Measurements from ENCODE around the gene TBC1D17.

The TBC1D17 gene

GRCh38 chr19:49857838-49858087, 19.7 kb upstream of the TBC1D17 start:
- no peak for DNase-seq (ENCODE audit: low spot score)
- TF ChIP-seq, protein P1, sequence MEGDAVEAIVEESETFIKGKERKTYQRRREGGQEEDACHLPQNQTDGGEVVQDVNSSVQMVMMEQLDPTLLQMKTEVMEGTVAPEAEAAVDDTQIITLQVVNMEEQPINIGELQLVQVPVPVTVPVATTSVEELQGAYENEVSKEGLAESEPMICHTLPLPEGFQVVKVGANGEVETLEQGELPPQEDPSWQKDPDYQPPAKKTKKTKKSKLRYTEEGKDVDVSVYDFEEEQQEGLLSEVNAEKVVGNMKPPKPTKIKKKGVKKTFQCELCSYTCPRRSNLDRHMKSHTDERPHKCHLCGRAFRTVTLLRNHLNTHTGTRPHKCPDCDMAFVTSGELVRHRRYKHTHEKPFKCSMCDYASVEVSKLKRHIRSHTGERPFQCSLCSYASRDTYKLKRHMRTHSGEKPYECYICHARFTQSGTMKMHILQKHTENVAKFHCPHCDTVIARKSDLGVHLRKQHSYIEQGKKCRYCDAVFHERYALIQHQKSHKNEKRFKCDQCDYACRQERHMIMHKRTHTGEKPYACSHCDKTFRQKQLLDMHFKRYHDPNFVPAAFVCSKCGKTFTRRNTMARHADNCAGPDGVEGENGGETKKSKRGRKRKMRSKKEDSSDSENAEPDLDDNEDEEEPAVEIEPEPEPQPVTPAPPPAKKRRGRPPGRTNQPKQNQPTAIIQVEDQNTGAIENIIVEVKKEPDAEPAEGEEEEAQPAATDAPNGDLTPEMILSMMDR (IDR thresholded peaks at IDR 0.05; ENCODE audit: extremely low read depth, missing control alignments) = no peak

GRCh38 chr19:49858088-49858985, 19.2 kb upstream of the TBC1D17 start:
- no peak for DNase-seq (ENCODE audit: low spot score)

DNA sequence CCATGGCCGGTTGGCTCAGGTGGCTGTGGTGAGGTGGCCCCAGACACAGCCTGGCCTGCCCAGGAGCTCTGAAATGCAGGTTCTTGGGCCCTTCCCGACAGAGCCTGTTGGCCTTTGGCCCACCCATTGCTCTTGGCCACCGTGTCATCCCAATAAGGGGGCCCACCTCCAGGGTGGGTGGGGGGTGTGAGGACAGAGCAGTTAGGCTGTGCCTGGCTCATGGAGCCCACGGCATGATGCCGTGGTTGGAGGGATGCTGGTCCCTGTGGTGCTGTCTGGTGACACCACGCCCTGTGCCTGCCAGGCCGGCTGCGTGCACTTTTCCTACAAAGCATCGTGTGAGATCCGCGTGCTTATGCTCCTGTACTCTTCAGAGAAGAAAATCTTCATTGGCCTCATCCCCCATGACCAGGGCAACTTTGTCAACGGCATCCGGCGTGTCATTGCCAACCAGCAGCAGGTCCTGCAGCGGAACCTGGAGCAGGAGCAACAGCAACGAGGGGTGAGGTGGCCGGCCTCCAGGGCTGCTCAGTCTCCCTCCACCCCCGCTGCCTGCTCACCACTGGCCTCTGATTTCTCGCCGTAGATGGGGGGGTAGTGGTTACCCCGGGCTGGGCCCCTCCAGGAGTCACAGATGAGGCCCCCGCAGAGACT, 17.7 kb upstream of the TBC1D17 start:
- DNase-seq (ENCODE audit: low spot score) = no peak
- TF ChIP-seq, protein P1 (IDR thresholded peaks at IDR 0.05; ENCODE audit: extremely low read depth, missing control alignments) = no peak

More at GRCh38 chr19:49858088-49858985, 19.2 kb upstream of the TBC1D17 start:
- TF ChIP-seq, protein P1 (IDR thresholded peaks at IDR 0.05; ENCODE audit: extremely low read depth, missing control alignments) = no peak

DNA sequence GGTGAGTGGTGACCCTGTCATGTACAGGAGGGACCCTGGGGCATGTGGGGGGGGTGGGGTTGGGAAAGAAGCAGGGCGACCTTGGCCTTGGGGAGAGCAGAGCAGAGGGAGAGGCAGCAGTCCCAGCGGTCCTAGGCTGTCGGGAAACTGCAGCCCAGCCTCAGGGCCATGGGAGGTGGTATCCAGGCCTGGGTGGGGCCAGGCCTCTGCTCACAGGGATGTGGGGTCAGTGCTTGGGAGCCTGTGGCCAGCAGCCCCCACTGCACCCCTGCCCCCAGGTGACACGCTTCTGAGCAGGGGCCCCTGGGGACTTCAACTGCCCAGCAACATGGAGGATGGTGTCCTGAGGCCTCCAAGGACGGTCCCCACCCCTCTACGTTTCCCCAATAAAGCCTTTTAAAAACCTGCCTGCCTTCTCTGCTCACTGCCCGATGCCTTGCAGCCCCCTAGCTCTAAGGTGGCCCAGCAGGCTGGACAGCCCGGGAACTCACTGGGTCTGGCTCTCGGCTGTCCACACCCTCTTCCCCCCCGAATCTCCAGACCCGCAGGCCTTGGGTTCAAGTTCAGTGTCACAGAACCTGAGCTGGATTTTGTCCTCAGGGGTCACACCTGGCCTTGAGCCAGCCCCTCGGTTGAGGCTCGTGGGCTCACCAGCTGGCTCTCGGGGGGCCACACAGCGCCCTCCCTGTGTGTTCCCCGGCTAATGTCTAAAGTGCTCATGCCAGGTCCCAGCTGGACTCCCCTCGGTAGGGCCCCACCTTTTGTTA, 17.0 kb upstream of the TBC1D17 start:
- DNase-seq (ENCODE audit: low spot score) = no peak
- TF ChIP-seq, protein P1 (IDR thresholded peaks at IDR 0.05; ENCODE audit: extremely low read depth, missing control alignments) = no peak

GRCh38 chr19:49861107-49861506, 16.4 kb upstream of the TBC1D17 start:
- TF ChIP-seq, protein P1 (IDR thresholded peaks at IDR 0.05; ENCODE audit: extremely low read depth, missing control alignments) = no peak
- no peak for DNase-seq (ENCODE audit: low spot score)

GRCh38 chr19:49861541-49862378, 15.7 kb upstream of the TBC1D17 start:
- TF ChIP-seq, protein P1 (IDR thresholded peaks at IDR 0.05; ENCODE audit: extremely low read depth, missing control alignments) = no peak
- no peak for DNase-seq (ENCODE audit: low spot score)

All from GM20000 (cell line).